ENCODE data around the gene ARPC4.

- TF ChIP-seq TSHZ2 (CRISPR knock-in tag; IDR thresholded peaks at IDR 0.05), result no peak
- no peak for TF ChIP-seq ZFP30 (CRISPR knock-in tag; IDR thresholded peaks at IDR 0.05)
- TF ChIP-seq TOX (CRISPR knock-in tag; IDR thresholded peaks at IDR 0.05; ENCODE audit: borderline replicate concordance), result no peak
- TF ChIP-seq ZC3H10 (CRISPR knock-in tag; IDR thresholded peaks at IDR 0.05), result no peak
- TF ChIP-seq ESRRG (CRISPR knock-in tag; IDR thresholded peaks at IDR 0.05), result no peak
These were observed 13.3 kb downstream of the ARPC4 start for GRCh38 chr3:9806137-9806536.
